Left lung (tissue), 10 donors: ENCODE results near the gene MOB1A. TPM values are rescaled to one million over a fixed set of nuclear protein-coding genes. Genes with fewer than 3 reads are reported as not detected.
"Not testable (repeated sequence)": the region's sequence is repeated elsewhere in the genome, so short reads cannot be mapped to it uniquely, and the experiment has no call there.

Source experiments
- ATAC-seq: fragments of 200-7000 bp; cut with Tn5 transposase; one replicate; pipeline ENCODE4 v1.9.1; 2020; ENCODE audit warnings: moderate library complexity
- DNase-seq, 4 donors: peaks; one replicate each; pipeline ENCODE4 v3.0.0-alpha.2; 2013 to 2020
- H3K27ac ChIP-seq, 2 donors: fragments of 200-600 bp; sonication (generic) in 1 of 2; one replicate each; pipeline versions ENCODE4 v1.5.0 to v1.8.0; 2020 to 2021
- H3K27me3 ChIP-seq, 2 donors: fragments of 200-600 bp; sonication (generic) in 1 of 2; one replicate each; pipeline versions ENCODE4 v1.5.0 to v1.8.0; 2020 to 2021
- H3K36me3 ChIP-seq, 2 donors: fragments of 200-600 bp; sonication (generic) in 1 of 2; one replicate each; pipeline versions ENCODE4 v1.5.0 to v1.8.0; 2020 to 2021
- H3K4me1 ChIP-seq, 2 donors: fragments of 200-600 bp; one replicate each; pipeline ENCODE4 v1.8.0; 2021
- H3K4me3 ChIP-seq, 2 donors: fragments of 200-600 bp; sonication (generic) in 1 of 2; one replicate each; pipeline versions ENCODE4 v1.5.0 to v1.8.0; 2020 to 2021; ENCODE audit warnings: mild to moderate bottlenecking in 1 of 2
- H3K9me3 ChIP-seq, 2 donors: fragments of 200-600 bp; sonication (generic) in 1 of 2; one replicate each; pipeline versions ENCODE4 v1.5.0 to v1.8.0; 2020 to 2021
- CTCF ChIP-seq, 2 donors: fragments of 200-600 bp; sonication (generic) in 1 of 2; IDR thresholded peaks; one replicate each; pipeline versions ENCODE4 v1.5.0 to v1.8.0; 2021; ENCODE audit warnings: antibody characterized with exemption in 2 of 2
- intact Hi-C, 2 donors: fragments of 100-400 bp; cut with DNase I; formaldehyde crosslinking; loops; one replicate each; pipeline versions ENCODE4 v1.11.2 to v1.14.2; 2022
- polyA plus RNA-seq, 6 donors: library from polyadenylated mRNA; unstranded; fragments of 120-200 nt; gene quantifications; one replicate each; pipeline ENCODE4 v1.2.1, GENCODE V29; 2013; ENCODE audit not compliant: insufficient read length in 6 of 6
- total RNA-seq, 2 donors: library from RNA; stranded (reverse); fragmentation: NEBNext Ultra II Directional; extraction: Animal tissue kit (Norgen Biotek cat#: 25700); gene quantifications; one replicate each; pipeline ENCODE4 v1.2.1, GENCODE V29; 2021
- donor health status: DM: no; HTN: yes; CAD: no.
- donor health status: DM: no; HTN: no; CAD: no.

Gene MOB1A
- total and polyA plus RNA-seq, 8 donors = 78.8 to 154 (median 85.2) TPM

DNA sequence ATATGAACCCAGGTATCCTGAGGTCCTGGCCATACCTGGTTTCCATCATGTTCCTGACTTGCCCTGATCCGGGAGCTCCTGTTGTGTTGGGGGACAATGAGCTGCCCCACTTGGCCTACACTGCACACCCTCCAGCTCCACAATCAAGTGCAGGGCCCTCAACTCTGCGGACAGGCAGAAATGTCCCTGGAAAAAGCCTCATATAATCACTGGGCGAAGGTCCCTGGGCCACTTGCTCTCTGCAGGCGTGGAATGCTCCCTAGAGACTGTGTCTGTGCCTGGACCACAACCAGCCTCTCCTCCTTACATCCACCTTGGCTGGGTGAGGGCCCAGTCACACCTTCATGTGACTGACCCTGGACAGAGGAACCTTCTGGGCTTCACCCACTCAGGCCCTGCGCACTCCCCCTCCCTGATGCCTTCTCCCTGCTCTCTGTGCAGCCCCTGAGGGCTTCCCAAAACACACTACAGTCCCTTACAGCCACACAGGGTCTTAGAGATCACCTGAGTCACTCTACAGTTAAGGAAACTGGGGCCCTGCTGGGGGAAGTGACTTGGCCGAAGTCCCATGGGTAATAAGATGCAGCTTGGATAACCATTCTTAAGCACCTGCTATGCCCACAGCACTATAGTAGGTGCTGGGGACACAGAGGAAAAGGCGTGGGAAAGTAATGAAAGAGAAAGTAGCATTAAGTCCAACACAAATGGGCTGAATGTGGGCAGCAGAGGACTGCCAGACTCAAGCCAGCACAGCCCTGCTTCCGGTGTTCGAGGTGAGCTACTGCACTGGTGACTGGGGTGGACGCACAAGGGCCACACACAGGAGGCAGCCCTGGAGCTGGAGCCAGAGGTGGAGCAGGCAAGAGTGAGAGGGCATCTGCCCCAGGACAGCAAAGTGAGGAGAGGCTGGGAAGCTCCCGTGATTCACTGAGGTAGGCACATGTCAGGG lies 40.8 kb downstream of the MOB1A start:
- TF ChIP-seq CTCF (IDR thresholded peaks at IDR 0.05) = no peak
- no peak for DNase-seq

DNA sequence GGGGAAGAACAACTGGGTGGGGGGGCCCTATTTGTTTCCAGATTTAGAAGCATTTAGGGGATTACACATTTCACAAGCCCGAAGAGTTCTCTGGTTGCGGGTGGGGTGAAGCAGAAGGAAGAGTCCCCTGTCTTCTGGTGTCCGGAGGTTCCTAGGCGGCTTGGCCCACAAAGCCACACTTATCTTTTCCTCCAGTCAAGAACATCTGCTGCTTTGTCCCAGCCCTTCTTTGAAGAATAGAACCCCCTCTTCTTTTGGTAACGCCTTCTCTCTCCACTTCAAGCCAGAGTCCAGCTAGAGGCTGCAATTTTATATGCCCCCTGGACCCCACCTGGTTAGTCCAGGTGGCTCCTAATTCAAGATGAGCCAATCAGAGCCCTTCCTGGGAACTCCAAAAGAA lies 46.8 kb downstream of the MOB1A start:
- ATAC-seq = no peak

More for the DNA sequence above, 40.8 kb downstream of the MOB1A start:
- Histone ChIP-seq H3K36me3 (peaks cover 0 to 42% of the 10 kb centered on the region in 2 donors), H3K9me3 (peaks cover 0 to 5% of the 10 kb centered on the region in 2 donors), H3K27ac (no peak overlapping the region), H3K27me3 (no peaks in the 10 kb centered on the region), H3K4me3 (no peak overlapping the region), H3K4me1 (no peaks in the 10 kb centered on the region)
- intact Hi-C loops = no loop called here
- ATAC-seq = no peak

DNA sequence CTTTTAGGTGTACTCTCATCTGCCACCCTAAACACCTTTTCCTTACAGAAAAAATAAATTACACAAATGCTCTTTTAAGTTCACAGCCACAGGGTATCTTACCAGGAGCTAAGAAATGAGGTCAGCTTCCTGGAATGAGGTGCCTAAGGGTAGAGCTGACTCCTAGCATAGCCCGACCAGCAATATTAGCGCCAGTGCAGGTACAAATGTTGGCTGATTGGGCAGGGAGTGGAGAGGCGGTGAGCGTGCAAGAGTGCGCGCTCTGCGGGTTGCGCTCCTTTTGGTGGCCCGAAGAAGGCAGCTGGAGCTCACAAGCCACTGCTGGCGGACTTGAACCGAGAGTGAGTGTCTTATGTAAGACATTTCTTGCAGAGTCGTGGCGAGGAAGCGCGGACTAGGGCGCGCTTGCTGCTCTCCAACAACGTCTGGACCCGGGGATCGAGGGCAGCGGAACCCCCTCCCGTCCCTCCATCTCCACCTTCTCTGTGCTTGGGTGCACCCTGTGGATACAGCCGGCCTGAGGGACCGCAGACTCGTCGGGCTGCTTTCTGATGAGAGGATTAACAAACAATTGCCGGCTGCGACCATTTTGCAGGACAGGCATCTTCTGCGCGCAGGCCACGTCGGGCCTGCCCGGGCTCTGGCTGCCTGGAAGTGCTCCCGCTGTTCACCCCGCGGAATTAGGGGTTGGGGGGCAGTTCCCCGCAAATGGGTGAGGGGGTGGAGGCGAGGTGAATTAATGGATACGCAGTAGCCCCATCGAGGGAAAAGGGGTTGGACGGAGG lies 48.3 kb downstream of the MOB1A start:
- no peak overlapping the region for H3K27ac ChIP-seq
- H3K27me3 ChIP-seq = peaks cover 0 to 36% of the 10 kb centered on the region in 2 donors
- TF ChIP-seq CTCF (IDR thresholded peaks at IDR 0.05) = no peak
- peaks cover 0 to 22% of the 10 kb centered on the region in 2 donors for H3K36me3 ChIP-seq
- ATAC-seq (peak; percentile 49), DNase-seq (peak in 1 of 4 donors; percentile 21)
- intact Hi-C loops = no loop called here
- no peaks in the 10 kb centered on the region for H3K4me1 ChIP-seq
- peaks cover 0 to 5% of the 10 kb centered on the region in 2 donors for H3K9me3 ChIP-seq
- H3K4me3 ChIP-seq = no peak overlapping the region

More for the DNA sequence above, 46.8 kb downstream of the MOB1A start:
- intact Hi-C loops = no loop called here
- Histone ChIP-seq H3K4me1 (no peaks in the 10 kb centered on the region), H3K27ac (no peak overlapping the region), H3K4me3 (no peak overlapping the region), H3K9me3 (peaks cover 0 to 5% of the 10 kb centered on the region in 2 donors), H3K27me3 (peaks cover 0 to 36% of the 10 kb centered on the region in 2 donors), H3K36me3 (peaks cover 0 to 22% of the 10 kb centered on the region in 2 donors)
- no peak for TF ChIP-seq CTCF (IDR thresholded peaks at IDR 0.05)
- no peak for DNase-seq

DNA sequence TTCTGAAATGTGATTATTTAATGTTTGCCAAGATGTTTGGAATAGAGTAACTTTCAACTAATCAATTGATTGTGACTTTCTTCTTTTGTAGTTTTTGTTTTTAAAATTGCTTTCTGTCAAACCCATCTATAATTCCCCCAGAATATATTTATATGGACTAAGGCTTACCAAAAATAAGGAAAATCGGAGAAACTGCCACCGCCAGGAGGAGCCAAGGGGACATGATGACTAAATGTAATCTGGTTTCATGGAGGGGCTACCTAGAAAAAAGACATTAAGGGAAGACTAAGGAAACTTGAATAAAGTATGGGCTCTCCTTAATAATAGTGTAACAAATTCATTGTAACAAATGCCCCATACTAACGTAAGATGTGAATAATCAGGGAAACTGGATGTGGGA lies 50.5 kb downstream of the MOB1A start:
- no peak for ATAC-seq
- Histone ChIP-seq H3K36me3 (peaks cover 0 to under 1% of the 10 kb centered on the region in 2 donors), H3K27me3 (peaks cover 0 to 36% of the 10 kb centered on the region in 2 donors), H3K4me3 (no peak overlapping the region), H3K4me1 (no peaks in the 10 kb centered on the region), H3K9me3 (peaks cover 0 to 3% of the 10 kb centered on the region in 2 donors), H3K27ac (no peak overlapping the region)
- intact Hi-C loops = no loop called here
- DNase-seq = no peak
- no peak for TF ChIP-seq CTCF (IDR thresholded peaks at IDR 0.05)

DNA sequence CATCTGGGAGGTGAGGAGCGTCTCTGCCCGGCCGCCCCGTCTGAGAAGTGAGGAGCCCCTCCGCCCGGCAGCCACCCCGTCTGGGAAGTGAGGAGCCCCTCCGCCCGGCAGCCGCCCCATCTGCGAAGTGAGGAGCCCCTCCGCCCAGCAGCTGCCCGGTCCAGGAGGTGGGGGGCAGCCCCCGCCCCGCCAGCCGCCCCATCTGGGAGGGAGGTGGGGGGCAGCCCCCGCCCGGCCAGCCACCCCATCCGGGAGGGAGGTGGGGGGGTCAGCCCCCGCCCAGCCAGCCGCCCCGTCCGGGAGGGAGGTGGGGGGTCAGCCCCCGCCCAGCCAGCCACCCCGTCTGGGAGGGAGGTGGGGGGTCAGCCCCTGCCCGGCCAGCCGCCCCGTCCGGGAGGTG lies 54.7 kb downstream of the MOB1A start:
- H3K27ac ChIP-seq, H3K4me3 ChIP-seq, H3K36me3 ChIP-seq, DNase-seq, H3K27me3 ChIP-seq, ATAC-seq, intact Hi-C loops, H3K4me1 ChIP-seq: not testable (repeated sequence)
- H3K9me3 ChIP-seq = peaks cover 0 to 21% of the 10 kb centered on the region in 2 donors

GRCh38 chr2:74121846-74122245 lies 56.8 kb downstream of the MOB1A start:
- H3K27ac ChIP-seq, H3K4me3 ChIP-seq, DNase-seq, H3K36me3 ChIP-seq, H3K4me1 ChIP-seq, H3K27me3 ChIP-seq, intact Hi-C loops, ATAC-seq: not testable (repeated sequence)
- peaks cover 0 to 21% of the 10 kb centered on the region in 2 donors for H3K9me3 ChIP-seq
